ENCODE results near the gene NDFIP1. TPM values are rescaled to one million over a fixed set of nuclear protein-coding genes. Genes with fewer than 3 reads are reported as not detected.

The NDFIP1 gene
- polyA plus RNA-seq, 1 donor (not counting 4 experiments of a cell fraction or from before 2014, with no cell fraction given): 38.2 TPM

DNA sequence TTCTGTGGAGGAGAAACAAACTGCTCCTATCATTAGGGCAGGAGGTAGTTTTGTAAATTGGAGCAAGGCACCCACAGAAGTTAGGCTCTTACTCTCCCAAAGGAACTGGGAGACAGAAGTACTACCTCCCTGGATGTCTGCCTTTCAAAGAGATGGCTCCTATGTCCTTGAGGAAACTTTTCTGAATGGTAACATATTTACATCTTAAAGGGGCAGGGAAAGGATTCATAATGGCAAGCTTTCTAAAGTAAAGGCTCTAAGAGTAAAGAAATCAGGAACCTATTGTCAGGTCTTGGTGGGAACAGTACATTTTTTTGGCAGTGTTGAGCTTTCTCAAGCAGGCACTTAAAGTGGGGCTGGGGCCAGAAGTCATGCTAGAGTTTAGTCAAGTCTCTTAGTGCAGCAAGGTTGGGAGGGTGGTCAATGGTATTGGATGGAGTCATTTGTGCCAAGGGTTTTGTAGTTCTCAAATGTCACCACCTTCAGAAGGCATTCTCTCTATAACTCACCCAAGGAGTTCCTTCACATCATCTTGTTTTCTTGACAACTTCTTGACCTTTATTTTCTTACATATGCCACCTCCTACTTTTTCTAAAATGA is 26.3 kb upstream of the NDFIP1 start:
- Histone ChIP-seq H3K4me1 (ENCODE audit: control insufficient read depth, extremely low read depth, insufficient read depth, low read length) (no peaks in the 10 kb centered on the region), H3K4me3 (ENCODE audit: control insufficient read depth in 2 of 3, extremely low read depth in 1 of 3, insufficient read depth in 2 of 3, low read depth in 1 of 3, low read length in 3 of 3) (no peak overlapping the region), H3K27me3 (ENCODE audit: control insufficient read depth, extremely low read depth, insufficient read depth, low read length) (no peaks in the 10 kb centered on the region), H3K27ac (ENCODE audit: control insufficient read depth, insufficient read depth, low read length) (no peak overlapping the region), H2AFZ (ENCODE audit: control insufficient read depth, low read length) (no peak overlapping the region), H3K9ac (ENCODE audit: control insufficient read depth, extremely low read depth, insufficient read depth, low read length) (no peak overlapping the region), H3K36me3 (ENCODE audit: control insufficient read depth in 2 of 2, extremely low read depth in 1 of 2, insufficient read depth in 2 of 2, low read length in 2 of 2) (no peaks in the 10 kb centered on the region), H3K79me2 (ENCODE audit: control insufficient read depth, insufficient read depth, low read length) (no peaks in the 10 kb centered on the region), H3K9me1 (ENCODE audit: control insufficient read depth, extremely low read depth, insufficient read depth, low read length) (peaks cover 2% of the 10 kb centered on the region), H4K20me1 (ENCODE audit: control insufficient read depth, extremely low read depth, insufficient read depth, low read length) (no peaks in the 10 kb centered on the region), H3K4me2 (ENCODE audit: control insufficient read depth, extremely low read depth, insufficient read depth, low read depth, low read length) (no peak overlapping the region), H3K9me3 (ENCODE audit: control insufficient read depth, low read depth, low read length) (no peaks in the 10 kb centered on the region)
- TF ChIP-seq EZH2 (IDR thresholded peaks at IDR 0.05; ENCODE audit: low read length): no peak
- TF ChIP-seq, protein P1, sequence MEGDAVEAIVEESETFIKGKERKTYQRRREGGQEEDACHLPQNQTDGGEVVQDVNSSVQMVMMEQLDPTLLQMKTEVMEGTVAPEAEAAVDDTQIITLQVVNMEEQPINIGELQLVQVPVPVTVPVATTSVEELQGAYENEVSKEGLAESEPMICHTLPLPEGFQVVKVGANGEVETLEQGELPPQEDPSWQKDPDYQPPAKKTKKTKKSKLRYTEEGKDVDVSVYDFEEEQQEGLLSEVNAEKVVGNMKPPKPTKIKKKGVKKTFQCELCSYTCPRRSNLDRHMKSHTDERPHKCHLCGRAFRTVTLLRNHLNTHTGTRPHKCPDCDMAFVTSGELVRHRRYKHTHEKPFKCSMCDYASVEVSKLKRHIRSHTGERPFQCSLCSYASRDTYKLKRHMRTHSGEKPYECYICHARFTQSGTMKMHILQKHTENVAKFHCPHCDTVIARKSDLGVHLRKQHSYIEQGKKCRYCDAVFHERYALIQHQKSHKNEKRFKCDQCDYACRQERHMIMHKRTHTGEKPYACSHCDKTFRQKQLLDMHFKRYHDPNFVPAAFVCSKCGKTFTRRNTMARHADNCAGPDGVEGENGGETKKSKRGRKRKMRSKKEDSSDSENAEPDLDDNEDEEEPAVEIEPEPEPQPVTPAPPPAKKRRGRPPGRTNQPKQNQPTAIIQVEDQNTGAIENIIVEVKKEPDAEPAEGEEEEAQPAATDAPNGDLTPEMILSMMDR (optimal IDR thresholded peaks at IDR 0.05 in 1 of 3, IDR thresholded peaks at IDR 0.05 in 1 of 3, conservative IDR thresholded peaks at IDR 0.05 in 1 of 3; ENCODE audit: extremely low read depth in 1 of 3, insufficient read depth in 2 of 3, low read length in 3 of 3): no peak
- DNase-seq (ENCODE audit: low read depth, low spot score) (no peak), FAIRE-seq (no peak)
- dilution Hi-C loops (cut with MboI; ENCODE audit: extremely low pct_ligation_motif_present, low sequenced_read_pairs): no loop called here

DNA sequence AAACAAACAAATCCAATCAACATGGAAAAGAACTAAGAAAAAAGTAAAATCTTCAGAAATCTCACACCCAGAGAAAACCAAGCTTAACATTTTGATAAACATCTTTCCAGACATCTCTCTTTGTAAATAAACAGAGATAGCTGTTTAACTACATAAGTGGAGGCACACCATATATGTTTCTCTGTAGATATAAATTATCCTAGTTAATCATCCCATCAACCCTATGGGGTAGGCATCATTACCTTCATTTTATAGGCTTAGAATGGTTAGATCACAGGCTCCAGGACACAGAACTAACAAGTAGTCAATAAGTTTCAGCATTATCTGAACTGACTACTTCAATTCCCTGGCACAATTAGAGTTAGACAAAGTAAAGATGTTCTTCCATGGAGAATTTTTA is 22.4 kb upstream of the NDFIP1 start:
- Histone ChIP-seq H2AFZ (ENCODE audit: control insufficient read depth, low read length) (no peak overlapping the region), H3K27me3 (ENCODE audit: control insufficient read depth, extremely low read depth, insufficient read depth, low read length) (peaks cover 5% of the 10 kb centered on the region), H3K4me2 (ENCODE audit: control insufficient read depth, extremely low read depth, insufficient read depth, low read depth, low read length) (no peak overlapping the region), H3K4me3 (ENCODE audit: control insufficient read depth in 2 of 3, extremely low read depth in 1 of 3, insufficient read depth in 2 of 3, low read depth in 1 of 3, low read length in 3 of 3) (no peak overlapping the region), H3K4me1 (ENCODE audit: control insufficient read depth, extremely low read depth, insufficient read depth, low read length) (no peaks in the 10 kb centered on the region), H3K79me2 (ENCODE audit: control insufficient read depth, insufficient read depth, low read length) (no peaks in the 10 kb centered on the region), H3K9ac (ENCODE audit: control insufficient read depth, extremely low read depth, insufficient read depth, low read length) (no peak overlapping the region), H3K36me3 (ENCODE audit: control insufficient read depth in 2 of 2, extremely low read depth in 1 of 2, insufficient read depth in 2 of 2, low read length in 2 of 2) (no peaks in the 10 kb centered on the region), H3K9me1 (ENCODE audit: control insufficient read depth, extremely low read depth, insufficient read depth, low read length) (peaks cover 2% of the 10 kb centered on the region), H4K20me1 (ENCODE audit: control insufficient read depth, extremely low read depth, insufficient read depth, low read length) (no peaks in the 10 kb centered on the region), H3K27ac (ENCODE audit: control insufficient read depth, insufficient read depth, low read length) (no peak overlapping the region), H3K9me3 (ENCODE audit: control insufficient read depth, low read depth, low read length) (no peaks in the 10 kb centered on the region)
- dilution Hi-C loops (cut with MboI; ENCODE audit: extremely low pct_ligation_motif_present, low sequenced_read_pairs): no loop called here
- no peak for DNase-seq (ENCODE audit: low read depth, low spot score)
- no peak for FAIRE-seq
- no peak for TF ChIP-seq EZH2 (IDR thresholded peaks at IDR 0.05; ENCODE audit: low read length)
- TF ChIP-seq, protein P1 (optimal IDR thresholded peaks at IDR 0.05 in 1 of 3, IDR thresholded peaks at IDR 0.05 in 1 of 3, conservative IDR thresholded peaks at IDR 0.05 in 1 of 3; ENCODE audit: extremely low read depth in 1 of 3, insufficient read depth in 2 of 3, low read length in 3 of 3): no peak
